Kidney (tissue), 14 donors: Measurements from ENCODE around the gene METTL21C. TPM values are rescaled to one million over a fixed set of nuclear protein-coding genes. Genes with fewer than 3 reads are reported as not detected.

Source experiments
- DNase-seq, 5 donors: peaks; one replicate each; pipeline ENCODE4 v3.0.0-alpha.2; 2013 to 2020
- FAIRE-seq: peaks from 2 replicates; lab custom pipeline; 2012; peaks lifted over from hg19 to GRCh38; lab: Jason Lieb, UNC
- H3K27ac ChIP-seq, 2 donors: one replicate each; pipeline ENCODE4 v1.7.0; 2013; ENCODE audit warnings: low read depth in 2 of 2, low read length in 2 of 2, inconsistent platforms in 1 of 2
- H3K27me3 ChIP-seq: one replicate; pipeline ENCODE4 v1.7.1; 2013; ENCODE audit warnings: low read length, inconsistent platforms; ENCODE audit not compliant: control insufficient read depth, insufficient read depth
- H3K36me3 ChIP-seq, 3 donors: one replicate each; pipeline versions ENCODE4 v1.7.0 to v1.7.1; 2013; ENCODE audit warnings: low read length in 3 of 3, control low read depth in 1 of 3, inconsistent platforms in 1 of 3; ENCODE audit not compliant: insufficient read depth in 3 of 3, control insufficient read depth in 2 of 3
- H3K4me1 ChIP-seq, 3 donors: one replicate each; pipeline versions ENCODE4 v1.7.0 to v1.7.1; 2013; ENCODE audit warnings: low read length in 3 of 3, inconsistent platforms in 1 of 3, low read depth in 1 of 3; ENCODE audit not compliant: control insufficient read depth in 2 of 3, insufficient read depth in 2 of 3
- H3K4me3 ChIP-seq, 3 donors: one replicate each; pipeline versions ENCODE4 v1.7.0 to v1.8.1; 2013; ENCODE audit warnings: low read length in 3 of 3, control low read depth in 1 of 3, inconsistent platforms in 1 of 3
- H3K9ac ChIP-seq, 3 donors: one replicate each; pipeline versions ENCODE4 v1.7.0 to v1.7.1; 2013; ENCODE audit warnings: low read length in 3 of 3, control low read depth in 1 of 3, inconsistent platforms in 1 of 3
- H3K9me3 ChIP-seq, 3 donors: one replicate each; pipeline versions ENCODE4 v1.7.0 to v1.7.1; 2013; ENCODE audit warnings: low read length in 3 of 3, control low read depth in 1 of 3, inconsistent platforms in 1 of 3; ENCODE audit not compliant: control insufficient read depth in 2 of 3, insufficient read depth in 1 of 3
- CTCF ChIP-seq: IDR thresholded peaks from 3 replicates; pipeline ENCODE4 v1.5.1; 2012; ENCODE audit warnings: mild to moderate bottlenecking, moderate library complexity, borderline replicate concordance; ENCODE audit not compliant: insufficient read depth; ENCODE audit errors: extremely low read depth
- intact Hi-C: fragments of 100-400 bp; cut with DNase I; formaldehyde crosslinking; loops from one replicate; pipeline ENCODE4 v1.11.1; 2022
- polyA plus RNA-seq: library from polyadenylated mRNA; stranded (reverse); fragments of 350-450 nt; fragmentation: Illumina TruSeq; extraction: RNeasy Lipid Tissue Mini Kit (QIAGEN cat#74804); gene quantifications from one replicate; pipeline ENCODE4 v1.2.3, GENCODE V29; 2014; ENCODE audit warnings: low read depth, low replicate concordance; ENCODE audit not compliant: insufficient read depth
- total RNA-seq: library from RNA; stranded (reverse); fragmentation: NEBNext Ultra II Directional; extraction: Animal tissue kit (Norgen Biotek cat#: 25700); gene quantifications from one replicate; pipeline ENCODE4 v1.2.1, GENCODE V29; 2021
- donor health status: control.
- donor health status: control.
- donor health status: control.
- donor health status: control.
- donor health status: control.
- donor health status: DM: yes; HTN: yes; CAD: no.
- donor health status: Normal renal cell carcinoma (clear cell type).

Gene METTL21C
- total and polyA plus RNA-seq, 2 donors from 2014 or later: not detected

- Histone ChIP-seq H3K9ac (no peak overlapping the region), H3K4me3 (no peak overlapping the region), H3K36me3 (peaks cover 8 to 27% (median 21%) of the 10 kb centered on the region in 3 donors), H3K27me3 (no peaks in the 10 kb centered on the region), H3K9me3 (no peaks in the 10 kb centered on the region), H3K4me1 (peaks cover 0 to 2% (median 0%) of the 10 kb centered on the region in 3 donors), H3K27ac (no peak overlapping the region)
- TF ChIP-seq CTCF: no peak
- intact Hi-C loops: no loop called here
- DNase-seq (peak in 3 of 5 donors; percentile 32 to 68 (median 34)), FAIRE-seq (no peak)
Measured at GRCh38 chr13:102651892-102652291, 43.0 kb downstream of the METTL21C start.

- Histone ChIP-seq H3K4me1 (peaks cover 0 to 2% (median 0%) of the 10 kb centered on the region in 3 donors), H3K27ac (no peak overlapping the region), H3K27me3 (no peaks in the 10 kb centered on the region), H3K9me3 (no peaks in the 10 kb centered on the region), H3K4me3 (no peak overlapping the region), H3K36me3 (peaks cover 8 to 31% (median 24%) of the 10 kb centered on the region in 3 donors), H3K9ac (no peak overlapping the region)
- FAIRE-seq (no peak), DNase-seq (no peak)
- intact Hi-C loops: no loop called here
- no peak for TF ChIP-seq CTCF
Measured at GRCh38 chr13:102651392-102651791, 43.5 kb downstream of the METTL21C start.

GRCh38 chr13:102650444-102650843 lies 44.4 kb downstream of the METTL21C start:
- intact Hi-C loops: no loop called here

More at GRCh38 chr13:102650444-102650843, 44.4 kb downstream of the METTL21C start:
- Histone ChIP-seq H3K9ac (no peak overlapping the region), H3K27me3 (no peaks in the 10 kb centered on the region), H3K4me1 (peaks cover 0 to 2% (median 0%) of the 10 kb centered on the region in 3 donors), H3K4me3 (no peak overlapping the region), H3K27ac (no peak overlapping the region), H3K36me3 (peaks cover 8 to 38% (median 25%) of the 10 kb centered on the region in 3 donors), H3K9me3 (no peaks in the 10 kb centered on the region)
- DNase-seq: no peak
- no peak for FAIRE-seq
- TF ChIP-seq CTCF: no peak
